ENCODE results near the gene ULK1.
"Not testable (repeated sequence)": the region's sequence is repeated elsewhere in the genome, so short reads cannot be mapped to it uniquely, and the experiment has no call there.

The ULK1 gene

DNA sequence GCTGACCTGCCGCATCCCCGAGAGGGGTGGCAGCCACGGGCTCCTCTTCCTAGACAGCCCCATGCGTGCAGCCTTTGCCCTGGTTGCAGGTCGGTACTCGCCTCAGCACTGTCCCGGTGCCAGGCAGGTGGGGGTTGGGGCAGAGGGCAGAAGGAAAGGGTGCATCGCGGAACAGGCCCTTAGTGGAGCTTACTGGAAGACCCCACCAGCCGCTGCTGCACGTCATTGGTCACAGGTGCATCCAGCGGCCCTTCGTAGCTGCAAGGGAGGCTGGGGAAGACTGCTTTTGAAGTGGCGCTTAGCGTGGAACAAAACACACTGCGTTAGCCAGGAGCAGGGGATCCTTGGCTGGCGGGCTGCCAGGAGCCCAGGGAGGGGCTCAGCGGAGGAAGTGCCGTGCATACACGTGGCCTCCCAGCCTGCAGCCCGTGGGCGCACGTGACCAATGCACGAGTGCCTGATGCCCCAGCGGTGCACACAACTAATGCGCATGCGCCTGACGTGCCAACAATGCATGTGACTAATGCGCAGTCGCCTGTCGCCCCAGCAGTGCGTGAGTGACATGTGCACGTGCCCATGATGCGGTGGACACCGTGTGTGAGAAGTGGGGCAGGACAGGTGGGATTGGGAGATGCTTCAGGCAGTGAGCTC, 50.3 kb downstream of the ULK1 start:
- DNase-seq, result peak; percentile 53

DNA sequence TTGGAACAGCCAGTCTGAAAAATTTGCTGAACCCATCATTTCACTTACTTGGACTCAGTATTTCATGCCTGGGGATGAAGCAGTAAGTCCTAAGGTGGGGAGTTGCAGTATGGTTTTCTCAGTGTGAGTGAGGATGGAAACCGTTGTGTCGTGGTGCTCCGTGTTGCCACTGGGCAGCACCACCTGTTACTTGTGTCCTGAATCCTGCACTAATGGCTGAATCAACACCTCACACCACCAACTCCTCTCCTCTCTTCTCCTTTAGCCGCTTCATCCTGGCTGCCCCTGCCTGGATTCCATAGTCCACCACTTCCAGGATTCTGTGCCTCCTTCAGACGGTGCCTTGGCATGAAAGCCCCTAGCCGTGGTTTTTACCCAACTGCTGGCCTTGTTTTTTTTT, 52.3 kb downstream of the ULK1 start:
- DNase-seq, result peak; percentile 29

DNA sequence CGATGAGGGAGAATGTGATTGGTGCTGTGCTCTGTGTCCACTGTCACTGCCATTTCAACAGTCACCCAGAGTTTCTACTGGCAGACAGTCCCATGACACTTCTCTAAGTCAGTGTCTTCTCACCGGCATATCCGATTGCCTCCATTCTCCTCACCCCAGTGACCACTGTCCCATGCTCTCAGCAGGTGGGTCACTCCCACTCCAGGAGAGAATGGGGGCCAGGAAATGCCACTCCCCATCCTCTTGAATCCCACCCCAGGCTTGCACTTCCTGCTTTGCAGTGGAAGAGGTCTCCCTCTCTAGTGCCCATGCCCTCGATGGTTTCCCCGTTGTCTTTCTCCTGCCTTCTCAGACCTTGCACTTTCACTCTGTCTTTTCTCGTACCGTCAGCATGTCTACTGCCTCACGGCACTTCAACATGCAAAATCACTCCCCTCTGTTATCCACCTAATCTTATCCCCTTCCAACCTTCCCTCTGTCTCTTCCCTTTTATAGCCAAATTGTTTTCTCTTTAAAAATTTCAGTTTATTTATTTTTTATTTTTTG, 53.1 kb downstream of the ULK1 start:
- peak; percentile 53 for DNase-seq

DNA sequence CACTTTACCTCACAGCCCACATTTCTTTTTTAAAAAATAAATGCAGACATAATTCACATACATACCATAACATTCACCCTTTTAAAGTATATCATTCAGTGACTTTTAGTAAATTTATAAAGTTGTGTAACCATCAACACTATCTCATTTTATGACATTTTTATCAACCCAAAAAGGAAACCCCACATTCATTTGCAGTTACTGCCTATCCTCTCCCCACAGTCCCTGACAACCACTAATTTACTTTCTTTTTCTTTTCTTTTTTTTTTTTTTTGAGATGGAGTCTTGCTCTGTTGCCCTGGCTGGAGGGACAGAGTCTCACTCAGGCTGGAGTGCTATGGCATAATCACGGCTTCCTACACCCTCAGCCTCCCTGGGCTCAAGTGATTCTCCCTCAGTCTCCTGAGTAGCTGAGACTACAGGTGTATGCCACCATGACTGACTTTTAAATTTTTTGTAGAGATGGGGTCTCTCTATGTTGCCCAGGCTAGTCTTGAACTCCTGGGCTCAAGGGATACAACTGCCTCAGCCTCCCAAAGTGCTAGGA, 53.8 kb downstream of the ULK1 start:
- DNase-seq, result peak; percentile 37

DNA sequence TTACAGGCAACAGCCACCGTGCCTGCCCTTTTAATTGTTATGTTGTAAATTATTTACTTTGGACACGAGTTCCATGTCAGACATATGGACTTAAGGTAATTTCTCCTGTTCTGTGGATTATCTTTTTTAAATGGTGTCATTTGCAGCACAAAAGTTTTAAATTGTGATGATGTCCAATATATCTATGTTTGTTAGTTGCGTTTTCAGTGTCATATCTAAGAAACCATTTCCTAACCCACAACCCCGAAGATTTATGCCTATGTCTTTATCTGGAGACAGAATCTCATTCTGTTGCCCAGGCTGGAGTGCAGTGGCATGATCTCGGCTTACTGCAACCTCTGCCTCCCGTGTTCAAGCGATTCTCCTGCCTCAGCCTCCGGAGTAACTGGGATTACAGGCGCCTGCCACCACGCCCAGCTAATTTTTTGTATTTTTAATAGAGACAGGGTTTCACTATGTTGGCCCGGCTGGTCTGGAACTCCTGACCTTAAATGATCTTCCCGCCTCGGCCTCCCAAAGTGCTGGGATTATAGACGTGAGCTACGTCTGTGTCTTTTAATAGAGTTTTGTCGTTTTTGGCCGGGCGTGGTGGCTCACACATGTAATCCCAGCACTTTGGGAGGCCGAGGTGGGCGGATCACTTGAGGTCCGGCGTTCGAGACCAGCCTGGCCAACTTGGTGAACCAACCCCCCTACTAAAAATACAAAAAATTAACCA, 54.5 kb downstream of the ULK1 start:
- not testable (repeated sequence) for DNase-seq

DNA sequence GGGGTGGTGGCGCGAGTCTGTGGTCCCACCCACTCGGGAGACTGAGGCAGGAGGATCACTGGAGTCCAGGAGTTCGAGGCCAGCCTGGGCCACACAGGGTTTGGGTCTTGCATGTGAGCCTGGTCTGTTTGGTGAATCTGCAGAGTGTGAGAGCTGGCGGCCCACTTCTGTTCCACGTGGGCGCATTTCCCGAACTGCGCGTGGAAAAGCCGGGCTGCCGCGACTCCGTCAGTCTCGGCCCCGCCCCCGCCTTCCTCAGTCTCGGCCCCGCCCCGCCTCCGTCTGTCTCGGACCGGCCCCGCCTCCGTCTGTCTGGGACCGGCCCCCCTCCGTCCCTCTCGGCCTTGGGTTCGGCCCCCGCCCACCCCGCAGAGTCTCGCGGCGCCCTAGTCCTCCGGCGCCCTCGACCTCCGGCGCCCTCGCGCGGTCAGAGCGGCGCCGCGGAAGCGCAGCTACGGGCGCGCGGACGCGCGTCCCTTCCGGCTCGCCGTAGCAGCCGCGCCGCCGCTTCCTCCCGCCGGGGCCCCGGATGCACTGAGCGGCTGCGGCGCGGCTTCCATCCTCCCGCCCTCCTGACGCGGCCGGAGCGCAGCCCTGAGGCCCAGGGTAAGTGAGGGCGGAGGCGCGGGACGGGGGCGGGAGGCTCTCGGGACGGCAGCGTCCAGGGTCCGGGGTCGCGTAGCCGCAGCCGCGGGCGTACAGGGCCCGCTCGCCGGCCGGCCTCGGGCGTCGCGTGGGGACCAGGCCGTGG, 55.2 kb downstream of the ULK1 start, which contains the start of gene EP400:
Gene EP400 (plus strand): TSS at position 512 of the 751 bp plus-strand sequence. CDS start 10,678 bp downstream, outside the sequence.
- DNase-seq, result peak; percentile 98

DNA sequence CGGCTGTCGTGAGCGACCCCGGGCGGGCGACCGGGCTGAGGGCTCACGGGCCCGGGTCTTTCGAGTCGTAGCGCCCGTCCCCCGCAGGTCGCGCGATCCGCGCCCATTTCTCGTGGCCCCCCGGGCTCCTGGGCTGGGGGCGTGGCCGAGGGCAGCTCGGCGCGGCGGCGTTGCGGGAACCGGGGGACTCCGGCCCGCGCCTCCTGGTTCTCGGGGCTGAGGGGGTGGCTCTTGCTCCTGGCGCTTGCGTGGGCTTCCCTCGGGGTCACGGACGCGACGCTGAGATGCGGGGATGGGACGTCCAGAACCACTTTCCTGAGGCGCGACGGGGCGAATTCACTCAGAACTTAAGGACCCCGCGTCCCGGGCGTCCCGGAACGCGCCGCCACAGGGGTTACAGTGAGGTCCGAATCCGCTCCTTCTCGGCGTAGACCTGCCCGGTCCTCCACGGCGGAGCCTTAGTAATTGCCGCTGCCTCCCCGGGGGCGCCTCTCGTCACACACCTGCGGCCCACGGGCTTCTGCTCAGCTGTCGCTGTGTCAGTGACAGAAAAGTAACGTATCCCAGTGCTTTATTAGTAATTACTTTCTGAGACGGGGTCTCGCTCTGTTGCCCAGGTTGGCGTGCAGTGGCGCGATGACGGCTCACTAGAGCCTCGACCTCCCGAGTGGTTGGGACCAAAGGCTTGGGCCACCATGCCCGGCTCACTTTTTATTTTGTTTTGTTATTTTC, 55.9 kb downstream of the ULK1 start:
- peak; percentile 66 for DNase-seq

DNA sequence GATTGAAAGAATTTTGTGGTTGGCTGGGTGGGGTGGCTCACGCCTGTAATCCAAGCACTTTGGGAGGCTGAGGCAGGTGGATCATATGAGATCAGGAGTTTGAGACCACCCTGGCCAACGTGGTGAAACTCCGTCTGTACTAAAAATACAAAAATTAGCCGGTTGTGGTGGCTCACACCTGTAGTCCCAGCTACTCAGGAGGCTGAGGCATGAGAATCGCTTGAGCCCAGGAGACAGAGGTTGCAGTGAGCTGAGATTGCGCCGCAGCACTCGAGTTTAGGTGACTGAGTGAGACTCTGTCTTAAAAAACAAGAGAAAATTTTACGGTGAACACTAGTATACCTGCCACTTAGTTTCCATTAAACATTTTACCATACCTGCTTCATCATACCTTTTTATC, 59.4 kb downstream of the ULK1 start:
- DNase-seq, result not testable (repeated sequence)

DNA sequence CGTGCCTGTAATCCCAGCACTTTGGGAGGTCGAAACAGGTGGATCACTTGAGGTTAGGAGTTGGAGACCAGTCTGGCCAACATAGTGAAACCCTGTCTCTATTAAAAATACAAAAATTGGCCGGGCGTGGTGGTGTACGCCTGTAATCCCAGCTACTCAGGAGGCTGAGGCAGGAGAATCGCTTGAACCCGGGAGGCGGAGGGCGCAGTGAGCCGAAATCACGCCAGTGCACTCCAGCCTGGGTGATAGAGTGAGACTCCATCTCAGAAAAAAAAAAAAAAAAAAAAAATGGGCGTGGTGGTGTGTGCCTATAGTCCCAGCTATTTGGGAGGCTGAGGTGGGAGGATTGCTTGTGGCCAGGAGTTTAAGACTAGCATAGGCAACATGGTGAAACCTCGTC, 60.0 kb downstream of the ULK1 start:
- DNase-seq, result not testable (repeated sequence)

DNA sequence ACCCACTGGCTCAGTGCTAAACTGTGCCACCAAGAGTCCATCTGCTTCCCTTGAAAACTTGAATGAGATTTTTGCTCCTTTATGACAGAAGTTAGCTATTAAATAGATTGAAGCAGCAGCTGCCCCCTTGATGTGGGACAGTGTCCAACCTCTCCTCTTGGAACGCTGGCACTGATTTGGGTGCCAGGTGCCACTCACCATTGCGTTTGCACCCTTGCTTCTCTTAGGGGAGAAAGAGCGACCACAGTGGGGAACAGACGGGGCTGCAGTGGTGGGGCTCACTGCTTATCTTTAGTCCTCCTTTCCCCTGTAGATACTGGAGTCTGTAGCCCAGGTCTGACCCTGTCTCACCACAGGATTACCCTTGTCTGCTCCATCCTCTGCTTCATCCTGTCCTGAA, 64.7 kb downstream of the ULK1 start:
- DNase-seq, result no peak

DNA sequence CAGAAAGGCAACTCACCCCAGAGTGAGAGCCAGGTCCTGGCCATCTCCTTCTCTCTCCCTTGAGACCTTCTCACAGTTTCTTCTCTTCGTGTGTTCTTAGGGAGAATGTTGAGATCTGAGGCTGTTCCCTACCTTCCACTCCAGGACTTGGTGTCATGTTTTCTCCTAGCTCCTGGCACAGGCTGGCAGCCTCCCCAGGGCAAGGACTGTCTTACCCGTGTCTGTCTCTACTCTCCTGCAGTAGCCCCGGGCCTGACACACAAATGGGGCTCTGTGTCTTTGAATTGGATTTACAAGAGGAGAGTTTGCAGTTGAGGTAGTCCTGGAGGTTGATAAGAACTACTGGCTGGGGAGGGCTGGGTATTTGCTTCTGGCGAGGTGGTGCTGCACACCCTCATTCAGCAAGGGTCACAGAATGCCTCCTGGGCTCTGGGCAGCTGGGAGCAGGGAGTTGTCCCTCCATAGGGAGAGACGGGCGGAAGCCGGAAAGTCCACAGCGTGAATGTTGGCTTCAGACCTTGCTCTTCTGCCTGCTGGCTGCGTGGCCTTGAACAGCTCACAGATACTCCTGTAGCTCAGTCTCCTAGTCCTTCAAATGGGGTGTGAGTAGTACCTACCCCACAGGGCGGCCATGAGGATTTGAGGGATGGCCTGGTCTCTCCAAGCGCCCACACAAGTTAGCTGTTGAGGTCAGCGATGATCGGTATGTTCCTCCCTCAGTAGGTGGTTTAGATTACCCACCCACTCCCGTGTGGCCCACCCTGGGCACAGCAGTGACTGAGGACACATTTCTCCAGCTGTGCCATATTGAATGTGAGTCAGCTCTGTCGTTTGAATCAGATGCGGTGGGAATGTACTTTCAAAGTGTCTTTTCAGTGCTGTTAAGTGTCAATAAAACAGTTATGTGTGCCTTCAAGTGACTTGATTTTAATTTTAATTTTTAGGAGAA, 65.5 kb downstream of the ULK1 start:
- DNase-seq, result no peak

DNA sequence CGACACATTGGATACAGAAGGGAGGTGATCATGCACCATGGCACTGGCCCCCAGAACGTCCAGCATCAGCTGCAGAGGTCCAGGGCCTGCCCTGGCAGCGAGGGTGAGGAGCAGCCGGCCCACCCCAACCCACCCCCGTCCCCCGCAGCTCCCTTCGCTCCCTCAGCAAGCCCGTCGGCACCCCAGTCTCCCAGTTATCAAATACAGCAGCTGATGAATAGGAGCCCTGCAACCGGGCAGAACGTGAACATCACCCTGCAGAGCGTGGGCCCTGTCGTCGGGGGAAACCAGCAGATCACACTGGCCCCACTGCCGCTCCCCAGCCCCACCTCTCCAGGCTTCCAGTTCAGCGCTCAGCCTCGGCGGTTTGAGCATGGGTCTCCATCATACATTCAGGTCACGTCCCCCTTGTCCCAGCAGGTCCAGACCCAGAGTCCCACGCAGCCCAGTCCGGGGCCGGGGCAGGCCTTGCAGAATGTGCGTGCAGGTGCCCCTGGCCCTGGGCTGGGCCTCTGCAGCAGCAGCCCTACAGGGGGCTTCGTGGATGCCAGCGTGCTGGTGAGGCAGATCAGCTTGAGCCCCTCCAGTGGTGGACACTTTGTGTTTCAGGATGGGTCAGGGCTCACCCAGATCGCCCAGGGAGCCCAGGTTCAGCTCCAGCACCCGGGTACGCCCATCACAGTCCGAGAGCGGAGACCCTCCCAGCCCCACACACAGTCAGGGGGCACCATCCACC, 66.3 kb downstream of the ULK1 start:
- DNase-seq, result not testable (repeated sequence)

DNA sequence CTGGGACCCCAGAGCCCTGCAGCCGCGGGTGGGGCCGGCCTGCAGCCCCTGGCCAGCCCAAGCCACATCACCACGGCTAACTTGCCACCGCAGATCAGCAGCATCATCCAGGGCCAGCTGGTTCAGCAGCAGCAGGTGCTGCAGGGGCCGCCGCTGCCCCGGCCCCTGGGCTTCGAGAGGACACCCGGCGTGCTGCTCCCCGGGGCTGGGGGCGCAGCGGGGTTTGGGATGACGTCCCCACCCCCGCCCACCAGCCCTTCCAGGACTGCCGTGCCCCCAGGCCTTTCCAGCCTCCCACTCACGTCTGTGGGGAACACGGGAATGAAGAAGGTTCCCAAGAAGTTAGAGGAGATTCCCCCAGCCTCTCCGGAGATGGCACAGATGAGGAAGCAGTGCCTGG, 66.9 kb downstream of the ULK1 start:
- not testable (repeated sequence) for DNase-seq

DNA sequence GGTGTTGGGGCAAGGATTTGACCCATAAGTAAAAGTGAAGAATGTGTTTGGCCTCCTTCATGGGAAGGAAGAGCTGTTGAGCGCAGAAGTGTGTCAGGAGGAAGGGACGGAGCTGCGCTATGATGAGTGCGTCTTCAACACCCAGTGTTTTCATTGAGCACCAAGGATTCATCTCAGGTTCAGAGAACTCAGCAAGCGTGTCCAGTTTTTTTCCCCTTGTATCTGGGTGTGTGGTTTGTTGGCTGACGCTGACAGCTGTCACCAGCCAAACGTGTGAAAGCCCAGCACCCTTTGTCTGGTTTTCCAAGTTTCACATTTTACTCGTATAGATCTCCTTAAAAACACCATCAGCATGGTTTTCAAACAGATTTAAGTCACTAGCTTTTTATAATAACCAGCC, 67.6 kb downstream of the ULK1 start:
- no peak for DNase-seq

DNA sequence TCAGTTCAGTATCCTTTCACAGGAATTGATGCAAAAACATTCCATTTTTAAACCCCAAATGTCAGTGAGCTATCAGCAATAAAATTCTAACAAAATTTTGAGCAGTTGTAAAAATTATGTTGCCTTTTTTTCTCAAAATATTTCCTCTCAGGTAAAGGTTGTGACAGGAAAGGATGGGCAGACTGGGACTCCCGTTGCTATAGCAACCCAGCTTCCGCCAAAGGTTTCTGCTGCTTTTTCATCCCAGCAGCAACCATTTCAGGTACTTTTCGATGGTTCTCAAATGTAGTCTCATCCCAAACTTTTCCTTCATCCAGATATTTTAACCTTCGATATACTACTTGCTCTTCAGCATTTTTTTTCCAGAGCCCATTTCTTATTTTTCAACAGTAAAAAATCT, 69.0 kb downstream of the ULK1 start:
- no peak for DNase-seq

DNA sequence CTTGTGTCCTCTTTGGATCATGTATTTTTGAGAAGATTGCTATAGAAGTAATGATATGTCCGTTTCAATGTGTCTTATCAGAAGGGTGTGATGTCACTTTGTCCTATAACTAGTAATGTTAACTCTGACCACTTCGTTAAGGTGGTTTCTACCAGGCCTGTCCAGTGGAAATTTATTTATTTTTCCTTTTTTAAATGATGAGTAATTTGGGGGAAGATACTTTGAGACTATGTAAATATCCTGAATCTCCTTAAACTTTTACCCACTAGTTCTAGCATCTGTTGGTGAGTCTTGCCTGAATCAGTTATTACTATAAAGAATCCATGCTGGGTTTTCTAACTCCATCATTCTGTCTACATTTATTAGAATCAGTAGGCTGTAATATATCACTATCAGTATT, 70.7 kb downstream of the ULK1 start:
- no peak for DNase-seq

DNA sequence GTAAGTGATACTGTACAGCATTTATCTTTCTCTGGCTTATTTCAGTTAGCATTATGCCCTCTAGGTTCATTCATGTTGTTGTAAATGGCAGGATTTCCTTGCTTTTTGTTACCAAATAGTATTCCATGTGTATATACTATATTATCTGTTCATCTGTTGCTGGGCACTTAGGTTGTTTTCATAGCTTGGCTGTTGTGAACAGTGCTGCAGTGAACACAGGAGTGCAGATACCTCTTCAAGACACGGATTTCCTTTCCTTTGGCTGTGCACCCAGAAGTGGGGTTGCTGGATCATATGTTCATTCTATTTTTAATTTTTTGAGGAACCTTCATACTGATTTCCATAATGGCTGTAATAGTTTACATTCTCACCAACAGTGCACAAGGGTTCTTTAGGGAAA, 76.8 kb downstream of the ULK1 start:
- no peak for DNase-seq

Measured in islet precursor cell (in vitro differentiated cells).